ENCODE measurements around the gene CETP.

DNA sequence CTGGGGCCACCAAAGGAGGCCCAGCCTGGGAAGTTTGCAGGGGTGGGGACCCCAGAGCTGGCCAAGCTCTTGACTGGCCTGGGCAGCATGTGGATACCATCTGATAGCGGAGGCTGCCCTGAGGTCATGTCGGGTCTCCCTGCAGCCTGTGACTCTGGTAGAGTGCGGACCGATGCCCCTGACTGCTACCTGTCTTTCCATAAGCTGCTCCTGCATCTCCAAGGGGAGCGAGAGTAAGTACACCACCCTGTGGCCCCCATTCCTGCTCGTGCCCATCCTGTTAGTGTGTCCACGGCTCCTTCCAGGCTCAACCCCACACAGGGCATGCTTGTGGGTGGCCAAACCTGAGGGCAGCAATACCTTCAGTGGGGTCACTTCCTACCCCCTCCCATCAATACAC, 8.0 kb downstream of the CETP start:
- TF ChIP-seq, protein P1, sequence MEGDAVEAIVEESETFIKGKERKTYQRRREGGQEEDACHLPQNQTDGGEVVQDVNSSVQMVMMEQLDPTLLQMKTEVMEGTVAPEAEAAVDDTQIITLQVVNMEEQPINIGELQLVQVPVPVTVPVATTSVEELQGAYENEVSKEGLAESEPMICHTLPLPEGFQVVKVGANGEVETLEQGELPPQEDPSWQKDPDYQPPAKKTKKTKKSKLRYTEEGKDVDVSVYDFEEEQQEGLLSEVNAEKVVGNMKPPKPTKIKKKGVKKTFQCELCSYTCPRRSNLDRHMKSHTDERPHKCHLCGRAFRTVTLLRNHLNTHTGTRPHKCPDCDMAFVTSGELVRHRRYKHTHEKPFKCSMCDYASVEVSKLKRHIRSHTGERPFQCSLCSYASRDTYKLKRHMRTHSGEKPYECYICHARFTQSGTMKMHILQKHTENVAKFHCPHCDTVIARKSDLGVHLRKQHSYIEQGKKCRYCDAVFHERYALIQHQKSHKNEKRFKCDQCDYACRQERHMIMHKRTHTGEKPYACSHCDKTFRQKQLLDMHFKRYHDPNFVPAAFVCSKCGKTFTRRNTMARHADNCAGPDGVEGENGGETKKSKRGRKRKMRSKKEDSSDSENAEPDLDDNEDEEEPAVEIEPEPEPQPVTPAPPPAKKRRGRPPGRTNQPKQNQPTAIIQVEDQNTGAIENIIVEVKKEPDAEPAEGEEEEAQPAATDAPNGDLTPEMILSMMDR (IDR thresholded peaks at IDR 0.05), result no peak
- no peak for TF ChIP-seq POLR2A (IDR thresholded peaks at IDR 0.05; ENCODE audit: low read depth)
